GOT3 (cell line): Measurements from ENCODE around the gene MYL2.

ENCODE experiments used
- DNase-seq: peaks from one replicate; lab custom pipeline; 2025; ENCODE audit warnings: mixed read lengths; lab: John Stamatoyannopoulos, UW

The MYL2 gene

DNA sequence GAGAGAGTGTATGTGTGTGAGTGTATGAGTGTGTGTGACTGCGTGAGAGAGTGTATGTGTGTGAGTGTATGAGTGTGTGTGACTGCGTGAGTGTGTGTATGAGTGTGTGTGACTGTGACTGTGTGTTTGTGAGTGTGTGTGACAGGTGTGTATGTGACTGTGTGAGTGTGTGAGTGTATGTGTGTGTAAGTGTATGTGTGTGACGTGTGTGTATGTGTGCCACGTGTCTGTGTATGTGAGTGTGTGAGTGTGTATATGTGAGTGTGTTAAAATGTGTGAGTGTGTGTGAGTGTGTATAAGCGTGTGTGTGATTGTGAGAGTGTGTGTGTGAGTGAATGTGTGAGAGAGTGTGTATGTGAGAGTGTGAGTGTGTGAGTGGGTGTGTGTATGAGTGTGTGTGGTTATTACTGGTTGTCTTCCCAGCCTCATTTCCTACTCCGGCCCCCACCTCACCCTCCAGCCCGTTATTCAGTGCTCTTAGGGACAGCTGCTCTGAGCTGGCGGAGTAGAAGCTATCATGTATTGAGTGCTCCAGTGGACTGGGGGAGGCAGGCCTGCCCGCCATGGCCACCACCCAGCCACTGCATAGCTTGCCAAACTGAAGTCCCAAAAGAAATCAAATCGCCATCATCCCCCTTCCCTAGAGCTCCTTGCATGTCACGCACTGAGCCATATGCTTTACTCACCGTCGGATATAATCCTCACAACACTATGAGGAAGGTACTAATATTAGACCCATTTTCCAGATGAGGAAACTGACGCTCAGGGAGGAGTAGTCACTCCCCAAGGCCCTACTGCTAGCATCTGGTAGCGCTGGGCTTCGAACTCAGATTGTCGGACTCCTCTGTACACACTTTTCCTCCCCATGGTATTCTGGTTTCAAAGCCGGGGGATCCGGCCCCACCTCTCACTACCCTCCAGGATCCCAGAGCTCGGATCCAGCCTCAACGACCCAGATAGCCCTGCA lies 10.3 kb upstream of the MYL2 start:
- DNase-seq: no peak

DNA sequence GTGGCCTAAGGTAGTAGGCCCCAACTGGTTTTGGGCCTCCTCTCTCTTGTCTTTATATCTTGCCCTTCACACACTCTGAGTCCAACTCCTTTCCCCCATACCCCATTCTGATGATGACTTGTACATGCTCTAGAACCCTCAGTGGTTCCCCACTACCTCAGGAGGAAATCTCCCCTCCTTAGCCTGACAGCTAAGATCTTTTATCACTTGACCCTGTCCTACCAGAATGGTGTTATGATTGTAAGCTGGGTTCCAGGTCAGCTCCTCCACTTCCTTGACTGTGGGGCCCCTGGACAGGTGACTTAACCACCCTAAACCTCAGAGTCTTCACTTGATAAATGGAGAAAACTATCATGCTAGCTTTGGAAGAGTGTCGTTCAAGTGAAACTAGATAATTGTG lies 9.4 kb upstream of the MYL2 start:
- no peak for DNase-seq

DNA sequence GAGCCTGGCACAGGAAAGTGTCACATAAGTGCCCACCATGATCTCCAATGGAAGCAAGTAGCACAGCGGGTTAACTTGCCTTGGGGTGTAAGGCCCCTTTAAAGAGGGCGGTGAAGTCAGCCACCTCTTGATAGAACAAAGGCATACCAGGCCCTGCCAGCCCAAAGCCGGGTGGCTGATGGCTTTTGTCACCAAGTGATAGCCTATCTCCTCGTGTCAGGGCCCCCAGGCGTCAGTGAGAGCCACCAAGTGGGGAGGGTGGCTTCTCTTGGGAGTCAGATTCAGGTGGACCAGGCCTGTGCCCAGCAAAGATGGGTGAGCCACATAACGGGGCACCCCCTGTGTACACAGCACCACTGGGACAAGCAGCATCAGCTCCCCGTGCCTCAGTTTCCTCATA lies 8.3 kb upstream of the MYL2 start:
- DNase-seq: no peak

DNA sequence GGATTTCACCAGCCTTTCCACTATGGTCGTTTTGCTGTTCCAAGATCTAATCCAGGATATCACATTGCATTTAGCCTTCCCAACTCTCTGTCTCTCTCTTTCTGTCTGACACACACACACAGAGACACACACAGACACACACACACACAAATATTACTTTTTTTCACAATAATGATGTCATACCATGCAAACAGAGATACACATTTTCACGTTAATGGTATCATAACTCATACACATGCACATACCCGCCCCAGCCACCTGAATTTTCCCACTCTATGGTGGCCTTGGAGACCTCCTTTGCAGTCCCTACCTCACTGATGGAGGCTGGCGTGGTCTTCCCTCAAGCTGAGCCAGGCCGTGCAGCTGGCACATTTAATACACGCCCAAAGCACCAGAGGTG lies 7.2 kb upstream of the MYL2 start:
- DNase-seq: no peak

DNA sequence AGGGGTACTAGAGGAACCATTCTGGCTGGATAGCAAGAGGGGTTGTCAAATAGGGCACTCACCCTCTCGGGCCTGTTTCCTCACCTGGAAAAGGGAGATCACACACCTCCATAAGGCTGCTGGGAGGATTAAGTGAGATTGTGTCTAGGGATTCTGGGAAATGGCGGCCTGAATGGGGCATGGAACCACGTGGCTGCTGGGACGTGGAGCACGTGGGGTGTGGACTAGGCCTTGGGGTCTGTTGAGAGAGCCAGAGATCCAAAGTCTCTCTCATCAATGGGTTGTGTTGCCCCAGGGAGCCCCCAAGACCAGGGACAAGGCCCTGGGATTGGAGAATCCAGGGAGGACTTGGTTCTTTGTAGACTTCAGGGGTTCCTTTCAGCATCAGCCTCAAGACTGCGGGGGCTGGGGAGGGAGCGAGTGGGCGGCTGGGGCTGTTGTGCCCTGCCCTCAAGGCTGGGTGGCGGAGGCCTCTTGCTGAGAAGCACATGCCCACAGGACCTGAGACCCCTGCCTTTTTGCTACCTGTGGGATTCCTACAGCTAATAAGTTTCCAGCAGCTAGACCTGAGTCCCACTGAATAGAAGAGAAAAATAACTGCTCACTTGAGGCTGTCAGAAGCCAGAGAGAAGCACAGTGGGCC lies 3.4 kb upstream of the MYL2 start:
- DNase-seq: no peak

DNA sequence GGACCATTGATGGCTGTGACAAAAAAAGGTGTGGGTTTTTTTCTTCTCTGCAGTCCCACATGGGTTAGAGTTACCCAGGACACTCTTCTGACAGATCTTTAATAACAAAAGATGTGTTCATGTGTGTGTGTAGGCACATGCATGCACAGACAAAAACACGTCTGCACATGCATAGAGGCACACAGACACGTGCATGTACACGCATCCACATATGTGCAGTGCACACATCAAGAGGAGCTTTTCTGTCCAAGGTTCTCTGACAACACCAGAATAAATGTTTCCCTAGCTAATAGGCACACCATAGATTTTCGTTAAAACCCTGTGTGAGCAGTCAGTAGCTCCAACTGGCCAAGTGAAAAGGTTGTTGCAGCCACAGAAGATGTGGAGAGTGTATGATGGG lies 2.8 kb upstream of the MYL2 start:
- DNase-seq: no peak

DNA sequence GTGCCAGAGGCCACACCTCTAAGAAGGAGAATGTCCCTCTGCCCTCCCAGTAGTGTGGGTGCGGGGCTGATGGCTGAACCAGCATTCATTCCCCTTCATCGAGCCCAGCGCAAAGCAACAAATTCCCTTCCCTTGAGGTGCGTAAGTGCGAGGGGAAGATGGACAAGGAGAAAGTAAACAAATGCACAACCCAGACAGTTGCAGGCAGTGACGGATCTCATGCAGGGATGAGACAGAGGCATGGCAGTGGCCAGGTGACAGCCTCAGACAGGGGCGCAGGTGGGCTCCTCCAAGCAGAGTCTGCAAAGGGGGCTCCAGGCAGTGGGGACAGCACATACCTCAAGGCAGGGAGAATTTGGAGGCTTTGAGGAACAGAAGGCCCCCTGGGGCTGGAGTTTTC lies 2.3 kb upstream of the MYL2 start:
- no peak for DNase-seq

DNA sequence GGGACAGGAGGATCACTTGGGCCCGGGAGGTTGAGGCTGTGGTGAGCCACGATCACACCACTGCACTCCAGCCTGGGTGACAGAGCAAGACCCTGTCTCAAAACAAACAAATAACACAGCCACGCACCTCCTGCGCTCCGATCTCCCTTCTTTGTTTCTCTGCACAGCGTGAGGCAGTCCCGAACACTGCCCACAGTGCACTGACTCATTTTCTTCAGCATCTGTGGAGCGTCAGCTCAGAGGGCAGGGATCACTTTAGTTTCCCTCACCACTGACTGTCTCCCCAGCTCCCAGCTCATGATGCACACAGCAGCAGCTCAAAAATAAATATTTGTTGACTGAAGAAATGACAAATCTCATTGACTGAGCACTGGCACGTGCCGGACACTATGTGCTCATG lies 883 bp upstream of the MYL2 start:
- DNase-seq: no peak

DNA sequence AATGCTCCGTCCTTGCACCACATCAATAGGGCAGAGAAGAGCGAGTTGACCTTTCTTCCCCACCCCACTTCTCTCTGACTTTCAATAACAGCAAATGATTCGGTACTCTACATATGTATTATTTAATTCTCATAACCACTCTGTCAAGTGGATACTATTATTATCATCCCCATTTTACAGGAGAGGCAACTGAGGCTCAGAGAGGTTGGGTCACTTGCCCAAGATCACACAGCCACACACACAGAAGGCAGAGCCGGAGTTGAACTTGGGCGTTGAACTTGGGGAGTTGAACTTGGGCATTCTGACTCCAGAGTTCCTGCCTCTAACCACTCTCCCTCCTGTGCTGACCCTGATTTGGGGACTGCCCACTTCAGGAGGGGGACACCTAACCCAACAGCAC lies 659 bp downstream of the MYL2 start:
- DNase-seq: no peak

DNA sequence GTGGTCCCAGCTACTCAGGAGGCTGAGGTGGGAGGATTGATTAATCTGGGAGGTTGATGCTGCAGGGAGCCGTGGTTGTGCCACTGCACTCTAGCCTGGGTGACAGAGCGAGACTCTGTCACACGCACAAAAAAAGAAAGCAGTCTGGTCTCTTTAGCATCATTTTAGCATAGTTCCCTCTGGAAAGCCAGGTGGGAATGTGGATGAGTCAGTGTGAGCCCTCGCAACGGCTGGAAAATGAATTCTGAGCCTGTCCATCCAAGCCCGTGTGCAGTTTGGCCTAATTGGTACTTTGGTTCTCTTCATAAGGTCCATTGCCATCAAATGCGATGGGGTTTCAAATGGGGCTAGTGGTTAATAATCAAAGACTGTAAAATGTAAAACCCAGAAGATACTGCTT lies 2.4 kb downstream of the MYL2 start:
- no peak for DNase-seq

DNA sequence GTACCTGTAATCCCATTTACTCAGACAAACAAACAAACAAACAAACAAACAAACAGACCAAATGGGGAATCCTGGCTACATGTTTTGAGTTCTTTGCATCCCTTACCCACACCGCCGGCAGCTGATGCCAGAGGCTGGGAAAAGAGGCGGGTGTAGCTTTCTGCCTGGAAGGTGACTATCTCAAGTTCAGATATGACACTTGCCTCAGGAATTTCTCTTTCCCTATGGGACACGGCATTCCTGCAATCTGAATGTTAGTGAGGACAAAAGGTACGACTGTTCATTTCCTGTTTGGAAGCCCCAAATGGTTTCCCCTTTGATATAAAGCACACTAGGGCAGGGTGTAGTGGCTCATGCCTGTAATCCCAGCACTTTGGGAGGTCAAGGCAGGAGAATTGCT lies 2.9 kb downstream of the MYL2 start:
- DNase-seq: no peak

DNA sequence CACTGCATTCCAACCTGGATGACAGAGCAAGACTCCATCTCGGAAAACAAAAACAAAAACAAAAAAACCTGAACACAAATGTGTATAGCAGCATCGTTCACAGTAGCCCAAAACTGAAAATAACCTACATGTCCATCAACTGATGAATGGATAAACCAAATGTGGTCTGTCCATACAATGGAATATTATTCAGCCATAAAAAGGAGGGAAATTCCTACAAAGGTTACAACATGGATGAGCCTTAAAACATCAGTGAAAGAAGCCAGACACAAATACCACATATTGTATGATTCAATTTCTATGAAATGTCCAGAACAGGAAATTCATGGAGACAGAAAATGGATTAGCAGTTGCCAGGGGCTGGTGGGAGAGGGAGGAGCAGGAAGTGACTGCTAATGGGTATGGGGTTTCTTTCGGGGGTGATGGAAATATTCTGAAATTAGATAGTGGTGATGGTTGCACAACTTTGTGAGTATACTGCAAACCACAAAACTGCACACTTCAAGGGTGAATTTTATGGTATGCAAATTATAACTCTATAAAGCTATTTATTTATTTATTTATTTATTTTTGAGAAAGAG lies 4.0 kb downstream of the MYL2 start:
- DNase-seq: no peak

DNA sequence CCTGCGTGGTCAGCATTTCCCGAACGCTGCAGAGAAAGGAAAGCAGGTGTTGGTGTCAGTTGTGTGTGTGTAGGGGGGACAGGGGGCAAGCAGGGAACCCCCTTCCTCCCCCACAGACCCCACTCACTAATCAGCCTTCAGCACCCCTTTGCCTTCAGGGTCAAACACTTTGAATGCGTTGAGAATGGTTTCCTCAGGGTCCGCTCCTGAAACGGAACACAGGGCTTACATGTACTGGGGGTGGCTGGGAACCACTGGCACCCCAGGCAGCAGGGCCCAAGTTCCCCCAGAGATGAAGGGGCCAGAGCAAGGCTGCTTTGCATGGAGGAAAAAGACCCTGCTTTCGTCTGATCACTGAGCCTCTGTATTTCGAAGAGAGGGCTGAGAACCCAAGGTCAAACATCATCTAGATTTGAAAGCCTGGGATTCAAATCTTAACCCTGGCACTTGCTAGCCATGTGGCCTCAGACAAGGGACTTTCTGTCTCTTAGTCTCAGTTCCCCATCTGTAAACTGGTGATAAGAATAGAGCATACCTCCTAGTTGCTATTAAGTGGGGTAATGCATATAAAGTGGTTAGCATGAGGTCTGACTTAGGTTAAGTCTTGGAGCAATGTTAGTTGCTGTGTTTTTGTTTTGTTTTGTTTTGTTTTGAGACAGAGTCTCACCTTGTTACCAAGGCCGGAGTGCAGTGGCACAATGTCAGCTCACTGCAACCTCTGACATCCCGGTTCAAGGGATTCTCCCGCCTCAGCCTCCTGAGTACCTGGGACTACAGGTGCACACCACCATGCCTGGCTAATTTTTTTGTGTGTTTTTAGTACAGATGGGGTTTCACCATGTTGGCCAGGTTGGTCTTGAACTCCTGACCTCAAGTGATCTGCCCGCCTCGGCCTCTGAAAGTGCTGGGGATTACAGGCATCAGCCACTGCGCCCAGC lies 7.0 kb downstream of the MYL2 start:
- DNase-seq: no peak

DNA sequence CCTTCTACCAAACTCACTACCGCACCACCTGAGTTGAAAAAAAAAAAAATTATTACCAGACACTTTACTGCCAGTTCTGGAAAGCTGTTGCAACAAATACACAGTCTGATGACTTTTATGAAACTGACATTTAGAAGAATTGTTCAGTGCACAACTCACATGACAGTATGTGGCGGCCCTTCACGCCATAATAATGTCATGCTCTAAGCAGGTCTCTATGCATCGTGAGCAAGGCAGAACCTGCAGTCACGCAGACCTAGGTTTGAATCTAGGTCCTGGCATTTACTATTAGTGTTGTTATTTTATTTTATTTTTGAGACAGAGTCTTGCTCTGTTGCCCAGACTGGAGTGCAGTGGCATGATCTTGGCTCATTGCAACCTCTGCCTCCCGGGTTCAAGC lies 8.1 kb downstream of the MYL2 start:
- DNase-seq: no peak

DNA sequence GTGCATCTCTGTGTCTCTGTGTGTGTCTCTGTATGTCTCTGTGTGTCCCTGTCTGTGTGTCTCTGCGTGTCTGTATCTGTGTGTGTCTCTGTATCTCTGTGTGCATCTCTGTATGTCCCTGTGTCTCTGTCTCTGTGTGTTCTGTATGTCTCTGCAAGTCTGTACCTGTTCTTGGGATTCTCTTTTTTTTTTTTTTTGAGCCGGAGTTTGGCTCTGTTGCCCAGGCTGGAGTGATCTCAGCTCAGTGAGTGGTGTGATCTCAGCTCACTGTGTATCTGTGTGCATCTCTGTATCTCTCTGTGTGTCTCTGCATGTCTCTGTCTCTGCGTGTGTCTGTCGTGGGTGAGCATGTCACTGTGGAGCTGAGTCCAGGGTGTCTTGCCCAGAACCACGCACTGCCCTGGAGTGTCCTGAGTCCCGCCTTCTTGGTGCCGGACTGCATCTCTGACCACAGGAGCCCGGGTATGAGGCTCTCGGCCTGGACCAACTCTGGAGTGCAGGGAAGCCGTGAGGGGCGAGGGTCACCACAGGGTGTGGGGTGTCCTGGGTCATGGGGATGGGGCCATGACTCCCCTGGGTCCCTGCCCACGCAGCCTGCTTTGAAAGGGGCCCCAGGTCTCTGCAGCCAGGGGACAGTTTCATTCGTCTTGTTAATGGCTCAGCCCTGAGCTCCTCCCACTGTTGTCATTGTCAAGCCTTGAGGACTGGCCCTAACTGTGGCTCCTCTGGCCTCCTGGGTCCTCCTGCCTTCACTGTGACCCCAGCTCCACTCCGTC lies 11.8 kb downstream of the MYL2 start:
- DNase-seq: no peak

DNA sequence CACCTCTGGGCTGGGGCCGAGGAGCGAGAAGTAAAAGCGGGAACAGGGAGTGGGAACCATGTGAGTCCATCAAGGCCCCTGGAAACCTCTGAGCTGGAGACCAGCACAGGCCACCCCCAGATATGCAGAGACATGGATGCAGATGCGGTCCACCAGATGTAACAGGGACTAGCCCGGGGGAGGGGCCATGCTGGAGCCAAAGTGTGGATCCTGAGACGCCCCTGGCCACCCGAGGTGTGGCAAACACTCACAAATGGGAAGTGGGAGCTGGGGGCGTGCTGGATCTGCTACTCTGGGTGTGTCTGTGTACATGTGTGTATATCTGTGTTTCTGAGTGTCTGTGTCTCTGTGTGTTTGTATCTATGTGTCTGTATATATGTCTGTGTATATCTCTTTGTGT lies 12.8 kb downstream of the MYL2 start:
- DNase-seq: no peak

DNA sequence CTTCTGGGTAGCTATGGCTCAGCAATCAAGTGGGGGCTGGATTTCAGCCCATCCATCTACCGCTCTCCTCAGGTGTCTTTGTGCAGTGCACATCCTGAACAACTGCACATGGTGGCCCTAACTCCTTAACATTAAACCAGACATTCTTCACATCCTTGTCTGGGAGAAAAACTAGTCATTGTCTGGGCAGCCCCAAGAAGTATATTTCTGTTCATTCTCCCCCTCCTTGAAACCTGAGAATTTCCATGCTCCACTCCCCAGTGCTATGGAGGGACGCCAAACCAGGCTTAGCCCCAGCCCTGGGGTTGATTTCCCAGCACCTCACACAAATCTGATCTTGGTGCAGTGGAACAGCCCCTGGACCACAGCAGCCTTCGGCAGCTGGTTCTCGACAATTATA lies 13.4 kb downstream of the MYL2 start:
- no peak for DNase-seq

DNA sequence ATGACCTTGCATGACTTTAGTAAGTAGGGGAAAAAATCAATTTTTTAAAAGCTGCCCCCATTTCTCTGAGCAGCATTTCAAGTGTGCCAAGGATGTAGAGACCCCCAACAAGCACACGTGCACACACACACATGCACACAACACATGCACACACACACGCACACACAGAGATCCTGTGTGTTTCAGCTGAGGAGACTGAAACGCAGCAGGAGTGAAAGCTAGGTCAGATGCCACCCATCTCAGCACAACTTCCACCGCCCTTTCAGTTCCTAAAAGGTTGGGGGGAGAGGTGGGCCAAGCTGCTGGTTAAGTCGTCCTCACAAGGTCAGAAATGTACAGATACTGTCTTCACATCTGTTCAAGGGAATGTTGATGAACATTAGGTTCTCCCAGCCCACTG lies 13.9 kb downstream of the MYL2 start:
- no peak for DNase-seq

DNA sequence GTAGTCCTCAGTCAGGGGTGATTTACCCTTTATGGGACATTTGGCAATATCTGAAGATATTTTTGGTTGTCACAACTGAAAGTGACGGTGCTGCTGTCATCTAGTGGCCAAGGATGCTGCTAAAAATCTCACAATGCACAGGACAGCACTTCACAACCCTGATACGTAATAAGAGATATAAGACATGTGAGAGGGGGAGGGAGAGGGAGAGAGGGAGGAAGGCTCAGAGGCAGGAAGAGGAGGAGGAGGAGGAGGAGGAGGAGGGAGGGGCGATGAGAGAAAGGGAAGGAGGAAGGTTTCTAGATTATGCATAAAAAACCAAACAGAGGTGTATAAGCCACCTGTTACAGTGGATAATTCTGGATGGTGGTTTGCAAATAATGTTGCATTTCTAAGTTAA lies 14.3 kb downstream of the MYL2 start:
- DNase-seq: no peak

DNA sequence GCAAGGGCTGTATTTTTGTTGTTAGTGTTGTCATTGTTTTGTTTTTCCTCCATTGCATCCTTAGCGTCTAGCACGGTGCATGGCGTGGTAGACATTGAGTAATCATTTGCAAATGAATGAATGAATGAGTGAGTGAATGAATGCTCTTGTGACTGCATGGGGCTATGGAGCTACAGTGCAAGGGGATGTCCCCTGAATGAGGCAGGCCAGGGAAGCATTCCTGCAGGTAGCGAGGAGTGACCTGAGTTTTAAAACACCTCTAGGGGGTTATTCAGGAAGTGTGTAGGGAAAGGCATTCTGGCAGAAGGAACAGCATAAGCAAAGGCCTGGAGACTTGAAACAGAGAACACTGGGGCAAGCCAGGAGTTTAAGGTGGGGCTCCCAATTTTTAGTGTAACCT lies 16.9 kb downstream of the MYL2 start:
- DNase-seq: no peak

DNA sequence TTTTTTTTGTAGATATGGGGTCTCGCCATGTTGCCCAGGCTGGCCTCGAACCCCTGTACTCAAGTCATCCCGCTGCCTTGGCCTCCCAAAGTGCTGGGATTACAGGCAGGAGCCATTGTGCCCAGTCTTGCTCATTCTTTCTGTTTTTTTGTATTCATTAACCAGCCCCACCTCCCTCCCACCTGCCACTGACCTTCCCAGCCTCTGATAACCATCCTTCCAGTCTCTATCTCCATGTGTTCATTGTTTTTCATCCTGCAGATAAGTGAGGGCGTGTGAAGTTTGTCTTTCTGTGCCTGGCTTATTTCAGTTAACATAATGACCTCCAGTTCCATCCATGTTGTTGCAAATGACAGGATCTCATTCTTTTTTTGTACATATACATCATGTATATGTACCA lies 19.0 kb downstream of the MYL2 start:
- DNase-seq: no peak
